HepG2 (cell line): ENCODE measurements around the gene SOAT1. TPM values are rescaled to one million over a fixed set of nuclear protein-coding genes. Genes with fewer than 3 reads are reported as not detected.

ENCODE experiments used
- ARID2 ChIP-seq: sonication (generic); formaldehyde crosslinking; IDR thresholded peaks from 2 replicates; pipeline ENCODE4 v1.8.1; 2022; ENCODE audit warnings: mild to moderate bottlenecking, missing genetic modification reagents, borderline replicate concordance
- CC2D1A ChIP-seq: sonication (generic); formaldehyde crosslinking; IDR thresholded peaks from 2 replicates; pipeline ENCODE4 v1.8.1; 2023; ENCODE audit warnings: mild to moderate bottlenecking, missing genetic modification reagents
- FIP1L1 ChIP-seq: fragments of 200-400 bp; formaldehyde crosslinking; IDR thresholded peaks from 2 replicates; pipeline ENCODE4 v1.6.1; 2018; ENCODE audit warnings: low read depth, mild to moderate bottlenecking, low read length, moderate library complexity, borderline replicate concordance; ENCODE audit not compliant: insufficient read depth
- GZF1 ChIP-seq: sonication (generic); formaldehyde crosslinking; IDR thresholded peaks from 2 replicates; pipeline ENCODE4 v1.5.1; 2020; ENCODE audit warnings: mild to moderate bottlenecking, missing genetic modification reagents
- HMGXB4 ChIP-seq, 2 experiments: sonication (generic) in 1 of 2; formaldehyde crosslinking in 1 of 2; IDR thresholded peaks; 2 replicates each; pipeline versions ENCODE4 v1.4.0 to v1.6.1; 2018 to 2020; ENCODE audit warnings: missing genetic modification reagents in 2 of 2, borderline replicate concordance in 1 of 2, low read depth in 1 of 2, mild to moderate bottlenecking in 1 of 2, missing biosample characterization in 1 of 2
- HOXA9 ChIP-seq: sonication (generic); formaldehyde crosslinking; IDR thresholded peaks from 2 replicates; pipeline ENCODE4 v1.8.1; 2022; ENCODE audit warnings: missing genetic modification reagents, mild to moderate bottlenecking, moderate library complexity, borderline replicate concordance
- MEIS1 ChIP-seq: sonication (generic); formaldehyde crosslinking; IDR thresholded peaks from 2 replicates; pipeline ENCODE4 v1.9.0; 2021; ENCODE audit warnings: mild to moderate bottlenecking, missing genetic modification reagents, moderate library complexity, borderline replicate concordance
- POLR2AphosphoS5 ChIP-seq: IDR thresholded peaks from 2 replicates; pipeline ENCODE4 v1.6.1; 2012; ENCODE audit warnings: low read depth, low read length
- SOX6 ChIP-seq, 2 experiments: fragments of 450-650 bp in 1 of 2; sonication (generic) in 1 of 2; formaldehyde crosslinking in 1 of 2; IDR thresholded peaks; 2 replicates each; pipeline versions ENCODE4 v1.4.0 to v1.6.1; 2017 to 2020; ENCODE audit warnings: antibody characterized with exemption in 1 of 2, mild to moderate bottlenecking in 1 of 2, missing genetic modification reagents in 1 of 2
- SP4 ChIP-seq: sonication (generic); formaldehyde crosslinking; IDR thresholded peaks from 2 replicates; pipeline ENCODE4 v1.8.1; 2023; ENCODE audit warnings: mild to moderate bottlenecking, missing genetic modification reagents
- TEAD2 ChIP-seq: sonication (generic); formaldehyde crosslinking; IDR thresholded peaks from 2 replicates; pipeline ENCODE4 v1.9.0; 2021; ENCODE audit warnings: missing genetic modification reagents
- THYN1 ChIP-seq: sonication (generic); formaldehyde crosslinking; IDR thresholded peaks from 2 replicates; pipeline ENCODE4 v1.8.1; 2023; ENCODE audit warnings: low read depth, mild to moderate bottlenecking, moderate library complexity, missing genetic modification reagents, borderline replicate concordance
- ZFP62 ChIP-seq: sonication (generic); formaldehyde crosslinking; IDR thresholded peaks from 2 replicates; pipeline ENCODE4 v1.4.0; 2020; ENCODE audit warnings: missing genetic modification reagents
- ZFX ChIP-seq: sonication (generic); formaldehyde crosslinking; IDR thresholded peaks from 2 replicates; pipeline ENCODE4 v1.4.0; 2020; ENCODE audit warnings: mild to moderate bottlenecking, low read depth, missing genetic modification reagents, moderate library complexity
- ZNF572 ChIP-seq: sonication (generic); formaldehyde crosslinking; IDR thresholded peaks from 2 replicates; pipeline ENCODE4 v1.5.1; 2020; ENCODE audit warnings: mild to moderate bottlenecking, missing genetic modification reagents
- ZNF646 ChIP-seq: sonication (generic); formaldehyde crosslinking; IDR thresholded peaks from 2 replicates; pipeline ENCODE4 v1.9.0; 2021; ENCODE audit warnings: mild to moderate bottlenecking, missing genetic modification reagents
- ZNF761 ChIP-seq: sonication (generic); formaldehyde crosslinking; conservative IDR thresholded peaks from 2 replicates; pipeline ENCODE4 v1.4.0; 2020; ENCODE audit warnings: mild to moderate bottlenecking, missing genetic modification reagents
- ZSCAN31 ChIP-seq: sonication (generic); formaldehyde crosslinking; IDR thresholded peaks from 2 replicates; pipeline ENCODE4 v1.5.0; 2020; ENCODE audit warnings: low read depth, mild to moderate bottlenecking, missing genetic modification reagents
- polyA plus RNA-seq, 8 experiments: library from polyadenylated mRNA; depleted of rRNA in 3 of 8; stranded (reverse) in 7 of 8; unstranded in 1 of 8; fragments of >200 nt; fragmentation: Illumina TruSeq in 4 of 8; extraction: Trizol in 4 of 8; gene quantifications; 2 replicates each; pipeline versions ENCODE4 v1.2.1 to v1.2.3, GENCODE V29; 2011 to 2016; ENCODE audit warnings: low read depth in 4 of 8, missing spikeins in 1 of 8, mixed read lengths in 1 of 8; ENCODE audit not compliant: insufficient read depth in 1 of 8
- total RNA-seq, 5 experiments: library from RNA; depleted of rRNA; stranded (reverse); fragments of >200 nt; fragmentation: Illumina TruSeq; extraction: Trizol; gene quantifications; 2 replicates each; pipeline ENCODE4 v1.2.3, GENCODE V29; 2016; ENCODE audit warnings: low read depth in 1 of 5

SOAT1 gene
- total and polyA plus RNA-seq, 2 of the 13 experiments (the other 11 are each of a cell fraction or from before 2014, with no cell fraction given), result 22.3 to 52.0 TPM

GRCh38 chr1:179293340-179294327 is at the start of gene SOAT1 (continued):
- TF ChIP-seq ZNF646 (CRISPR knock-in tag), result no peak
- TF ChIP-seq CC2D1A, result 0 out of 2 replicates have a peak, but pooled peaks have one; percentile 68
- TF ChIP-seq FIP1L1, result no peak
- TF ChIP-seq SP4, result peak; percentile 95
- peak; percentile 65; the same call in 1 of the 2 replicates for TF ChIP-seq ZNF761 (CRISPR knock-in tag)
- peak; percentile 87; a peak in 3 of 4 replicates for TF ChIP-seq HMGXB4 (CRISPR knock-in tag; IDR thresholded peaks at IDR 0.05; ENCODE audit: borderline replicate concordance in 1 of 2, low read depth in 1 of 2)
- 0 out of 2 replicates have a peak, but pooled peaks have one; percentile 7 for TF ChIP-seq HOXA9 (CRISPR knock-in tag)
- TF ChIP-seq POLR2AphosphoS5, result peak; percentile 87
- TF ChIP-seq ZFX (CRISPR knock-in tag), result peak; percentile 97
- TF ChIP-seq GZF1 (CRISPR knock-in tag), result no peak
- peak; percentile 74; the same call in 1 of the 2 replicates for TF ChIP-seq ZSCAN31 (CRISPR knock-in tag)
- TF ChIP-seq MEIS1 (CRISPR knock-in tag), result peak; percentile 86
- TF ChIP-seq SOX6 (IDR thresholded peaks at IDR 0.05), result no peak
- TF ChIP-seq SOX6 (CRISPR knock-in tag; IDR thresholded peaks at IDR 0.05), result peak; percentile 39; the same call in 1 of the 2 replicates
- TF ChIP-seq TEAD2 (CRISPR knock-in tag), result peak; percentile 22; the same call in 1 of the 2 replicates
- TF ChIP-seq THYN1 (CRISPR knock-in tag), result no peak; the same call in 1 of the 2 replicates
- TF ChIP-seq ARID2 (CRISPR knock-in tag), result no peak
- TF ChIP-seq ZFP62 (CRISPR knock-in tag), result no peak
- TF ChIP-seq ZNF572 (CRISPR knock-in tag), result no peak
